Upper lobe of left lung (tissue), 6 donors: ENCODE measurements around the gene PROKR1. TPM values are rescaled to one million over a fixed set of nuclear protein-coding genes. Genes with fewer than 3 reads are reported as not detected.

Source experiments
- ATAC-seq, 2 donors: fragments of 200-7000 bp; cut with Tn5 transposase; one replicate each; pipeline ENCODE4 v1.9.1; 2022; ENCODE audit warnings: mild to moderate bottlenecking in 2 of 2, moderate library complexity in 2 of 2; ENCODE audit not compliant: low FRiP score in 2 of 2
- DNase-seq, 2 donors: peaks; one replicate each; pipeline ENCODE4 v3.0.0-alpha.2; 2019 to 2020
- H3K27ac ChIP-seq, 4 donors: fragments of 200-600 bp; sonication (generic); one replicate each; pipeline ENCODE4 v1.5.1; 2016 to 2019
- H3K27me3 ChIP-seq, 4 donors: fragments of 200-600 bp; sonication (generic); one replicate each; pipeline ENCODE4 v1.5.1; 2017 to 2019
- H3K36me3 ChIP-seq, 4 donors: fragments of 200-600 bp; sonication (generic); one replicate each; pipeline ENCODE4 v1.5.1; 2016 to 2019
- H3K4me1 ChIP-seq, 4 donors: fragments of 200-600 bp; sonication (generic); one replicate each; pipeline ENCODE4 v1.5.1; 2018 to 2019
- H3K4me3 ChIP-seq, 4 donors: fragments of 200-600 bp; sonication (generic); one replicate each; pipeline ENCODE4 v1.5.1; 2017 to 2019; ENCODE audit warnings: mild to moderate bottlenecking in 2 of 4, moderate library complexity in 1 of 4
- H3K9me3 ChIP-seq, 4 donors: fragments of 200-600 bp; sonication (generic); one replicate each; pipeline ENCODE4 v1.5.1; 2018 to 2019
- EP300 ChIP-seq, 4 donors: sonication (generic); formaldehyde crosslinking; IDR thresholded peaks; one replicate each; pipeline ENCODE4 v1.5.1; 2017; ENCODE audit warnings: antibody characterized with exemption in 4 of 4, control low read depth in 2 of 4
- POLR2A ChIP-seq, 4 donors: fragments of 450-650 bp; IDR thresholded peaks; one replicate each; pipeline ENCODE4 v1.5.1; 2016 to 2017; ENCODE audit warnings: antibody characterized with exemption in 4 of 4, mild to moderate bottlenecking in 2 of 4
- POLR2AphosphoS5 ChIP-seq, 2 donors: sonication (generic); formaldehyde crosslinking; IDR thresholded peaks; one replicate each; pipeline ENCODE4 v1.5.1; 2017; ENCODE audit warnings: antibody characterized with exemption in 2 of 2
- WGBS, 2 donors: methylation state at CpG; one replicate each; pipeline ENCODE4 v1.1.5; 2017 to 2018; 5-methylcytosine and 5-hydroxymethylcytosine counted together
- total RNA-seq, 6 donors: library from RNA; depleted of rRNA in 4 of 6; stranded (reverse); fragments of >200 nt in 4 of 6; gene quantifications; one replicate each; pipeline versions ENCODE4 v1.1.0 to v1.2.1, GENCODE V29; 2016 to 2021
- TF ChIP-seq, protein P1 (sequence below), 6 experiments: fragments of 450-650 bp in 4 of 6; fragments of 200-600 bp in 2 of 6; sonication (generic) in 2 of 6; IDR thresholded peaks; one replicate each; pipeline ENCODE4 v1.5.1; 2016 to 2019; ENCODE audit warnings: antibody characterized with exemption in 6 of 6
- donor health status: DM: no; HTN: no; CAD: no; lungs with moderate emphysema.
- donor health status: DM: no; HTN: yes; CAD: no; lungs with severe emphysema.

The PROKR1 gene
- total RNA-seq, 6 donors from 2014 or later = 0.06 TPM; not detected in 5

DNA sequence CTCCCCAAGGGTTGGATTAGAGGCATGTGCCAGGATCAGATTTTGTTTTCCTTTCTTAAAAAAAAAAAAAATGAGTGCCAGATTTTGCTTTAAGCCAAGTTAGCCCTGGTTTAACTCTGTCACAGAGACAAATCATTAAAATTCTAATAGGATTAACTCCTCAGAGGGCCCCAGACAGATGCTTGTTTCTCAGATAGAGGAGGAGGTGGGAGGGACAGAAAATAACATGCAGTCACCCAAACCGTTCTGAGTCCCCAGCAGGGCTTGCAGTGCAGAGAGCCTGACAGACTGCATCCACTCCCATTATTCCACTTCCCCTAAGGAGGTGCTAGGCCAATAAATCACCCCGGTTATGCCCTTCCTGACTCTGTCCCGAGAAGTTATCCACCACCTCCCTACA, 6.3 kb upstream of the PROKR1 start:
- WGBS, 2 donors = 50 to 66% methylated on average over 3 of the region's 3 CpGs
- Histone ChIP-seq H3K4me3 (no peak overlapping the region), H3K4me1 (no peaks in the 10 kb centered on the region), H3K27me3 (no peaks in the 10 kb centered on the region), H3K36me3 (no peaks in the 10 kb centered on the region), H3K27ac (no peak overlapping the region), H3K9me3 (no peaks in the 10 kb centered on the region)
- ATAC-seq (no peak), DNase-seq (no peak)
- TF ChIP-seq POLR2AphosphoS5 (IDR thresholded peaks at IDR 0.05) (no peak), EP300 (IDR thresholded peaks at IDR 0.05) (no peak), POLR2A (IDR thresholded peaks at IDR 0.05) (no peak)
- TF ChIP-seq, protein P1, sequence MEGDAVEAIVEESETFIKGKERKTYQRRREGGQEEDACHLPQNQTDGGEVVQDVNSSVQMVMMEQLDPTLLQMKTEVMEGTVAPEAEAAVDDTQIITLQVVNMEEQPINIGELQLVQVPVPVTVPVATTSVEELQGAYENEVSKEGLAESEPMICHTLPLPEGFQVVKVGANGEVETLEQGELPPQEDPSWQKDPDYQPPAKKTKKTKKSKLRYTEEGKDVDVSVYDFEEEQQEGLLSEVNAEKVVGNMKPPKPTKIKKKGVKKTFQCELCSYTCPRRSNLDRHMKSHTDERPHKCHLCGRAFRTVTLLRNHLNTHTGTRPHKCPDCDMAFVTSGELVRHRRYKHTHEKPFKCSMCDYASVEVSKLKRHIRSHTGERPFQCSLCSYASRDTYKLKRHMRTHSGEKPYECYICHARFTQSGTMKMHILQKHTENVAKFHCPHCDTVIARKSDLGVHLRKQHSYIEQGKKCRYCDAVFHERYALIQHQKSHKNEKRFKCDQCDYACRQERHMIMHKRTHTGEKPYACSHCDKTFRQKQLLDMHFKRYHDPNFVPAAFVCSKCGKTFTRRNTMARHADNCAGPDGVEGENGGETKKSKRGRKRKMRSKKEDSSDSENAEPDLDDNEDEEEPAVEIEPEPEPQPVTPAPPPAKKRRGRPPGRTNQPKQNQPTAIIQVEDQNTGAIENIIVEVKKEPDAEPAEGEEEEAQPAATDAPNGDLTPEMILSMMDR (IDR thresholded peaks at IDR 0.05) = no peak

DNA sequence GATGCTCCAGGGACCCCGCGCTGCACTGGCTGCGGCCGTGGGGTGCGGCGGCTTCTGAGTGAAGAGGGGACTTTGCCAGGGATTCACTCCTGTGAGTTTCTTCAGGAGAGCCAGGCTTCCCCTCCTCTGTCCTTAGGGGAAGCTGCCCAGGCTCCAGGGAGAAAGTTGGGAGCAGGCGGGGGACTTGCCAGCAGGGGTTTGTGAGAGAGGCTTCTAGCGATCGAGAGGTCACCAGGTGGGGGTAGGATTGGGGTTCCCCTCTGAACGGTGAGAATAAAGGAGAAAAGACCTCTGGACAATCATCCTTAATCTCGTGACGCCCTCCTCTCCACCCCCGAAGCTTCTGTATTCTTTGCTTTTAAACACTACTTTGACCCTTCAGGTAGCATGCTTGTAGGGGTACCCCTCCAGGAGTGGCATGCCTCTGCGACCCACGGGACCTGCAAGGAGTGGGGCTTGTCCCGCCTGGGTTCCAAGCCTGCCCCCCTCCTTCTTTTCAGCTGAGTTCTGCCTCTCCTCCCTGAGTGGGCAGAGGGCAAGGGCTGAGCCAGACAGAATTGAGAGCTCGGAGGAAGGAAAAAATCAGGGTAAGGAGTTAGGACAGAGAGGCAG, 601 bp downstream of the PROKR1 start:
- DNase-seq = peak in 1 of 2 donors; percentile 6
- Histone ChIP-seq H3K9me3 (no peaks in the 10 kb centered on the region), H3K27me3 (peaks cover 0 to 18% (median 9%) of the 10 kb centered on the region in 4 donors), H3K4me3 (peak overlapping the region; percentile 10 to 56 (median 46)), H3K36me3 (no peaks in the 10 kb centered on the region), H3K4me1 (peaks cover 7 to 15% (median 13%) of the 10 kb centered on the region in 4 donors), H3K27ac (no peak overlapping the region)
- WGBS, 2 donors = 16 to 35% methylated on average over 8 to 17 of the region's 17 CpGs
- ATAC-seq = no peak
- TF ChIP-seq POLR2A (IDR thresholded peaks at IDR 0.05) = no peak
- TF ChIP-seq, protein P1 (IDR thresholded peaks at IDR 0.05) = peak in 1 of 6 experiments; percentile 0
- no peak for TF ChIP-seq POLR2AphosphoS5 (IDR thresholded peaks at IDR 0.05)

DNA sequence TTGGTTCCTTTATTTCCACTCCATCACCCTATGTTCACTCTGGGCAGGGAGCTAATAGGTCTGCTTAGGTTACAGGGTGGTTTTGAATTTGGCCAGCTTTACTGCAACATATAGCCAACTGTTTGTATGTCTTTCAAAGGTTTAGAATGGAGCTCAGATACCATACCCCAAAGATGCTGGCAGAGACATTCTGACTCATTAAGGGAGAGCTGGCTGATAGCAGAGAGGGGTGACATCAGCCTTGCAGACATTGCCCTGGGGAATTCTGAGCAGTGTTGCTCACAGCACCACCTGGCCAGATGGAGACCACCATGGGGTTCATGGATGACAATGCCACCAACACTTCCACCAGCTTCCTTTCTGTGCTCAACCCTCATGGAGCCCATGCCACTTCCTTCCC, 2.1 kb downstream of the PROKR1 start:
- Histone ChIP-seq H3K4me3 (no peak overlapping the region), H3K9me3 (no peaks in the 10 kb centered on the region), H3K27ac (no peak overlapping the region), H3K36me3 (no peaks in the 10 kb centered on the region), H3K27me3 (peaks cover 0 to 18% (median 9%) of the 10 kb centered on the region in 4 donors), H3K4me1 (peaks cover 7 to 15% (median 13%) of the 10 kb centered on the region in 4 donors)
- peak in 1 of 2 donors; percentile 5 for ATAC-seq
- DNase-seq = no peak
- TF ChIP-seq EP300 (IDR thresholded peaks at IDR 0.05) (no peak), POLR2A (IDR thresholded peaks at IDR 0.05) (no peak), POLR2AphosphoS5 (IDR thresholded peaks at IDR 0.05) (no peak)
- TF ChIP-seq, protein P1 (IDR thresholded peaks at IDR 0.05) = no peak

DNA sequence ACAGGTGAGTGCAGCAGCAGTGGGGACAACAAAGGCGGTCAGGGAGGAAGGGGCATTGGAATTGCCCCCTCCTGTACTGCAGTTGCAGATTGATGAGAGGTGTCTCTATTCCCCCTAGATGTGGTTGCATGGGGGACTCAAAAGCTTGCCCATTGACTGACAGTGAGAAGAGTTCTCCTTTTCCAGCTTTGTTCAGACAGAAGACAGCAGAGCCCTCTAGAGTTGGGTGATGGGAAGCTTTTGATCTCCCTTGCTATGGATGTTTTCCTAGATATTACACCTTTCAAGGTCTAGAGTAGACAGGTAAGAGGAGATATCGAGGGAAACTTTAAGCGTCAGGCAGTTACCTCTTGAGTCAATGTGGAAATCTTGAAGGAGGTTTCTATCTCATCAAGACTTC, 2.9 kb downstream of the PROKR1 start:
- Histone ChIP-seq H3K4me3 (no peak overlapping the region), H3K27me3 (peaks cover 0 to 18% (median 9%) of the 10 kb centered on the region in 4 donors), H3K27ac (no peak overlapping the region), H3K36me3 (no peaks in the 10 kb centered on the region), H3K4me1 (peaks cover 7 to 15% (median 13%) of the 10 kb centered on the region in 4 donors), H3K9me3 (no peaks in the 10 kb centered on the region)
- ATAC-seq (no peak), DNase-seq (no peak)
- TF ChIP-seq, protein P1 (IDR thresholded peaks at IDR 0.05) = no peak
- TF ChIP-seq EP300 (IDR thresholded peaks at IDR 0.05) (no peak), POLR2AphosphoS5 (IDR thresholded peaks at IDR 0.05) (no peak), POLR2A (IDR thresholded peaks at IDR 0.05) (no peak)
- 89 to 93% methylated on average over 3 of the region's 3 CpGs for WGBS, 2 donors

DNA sequence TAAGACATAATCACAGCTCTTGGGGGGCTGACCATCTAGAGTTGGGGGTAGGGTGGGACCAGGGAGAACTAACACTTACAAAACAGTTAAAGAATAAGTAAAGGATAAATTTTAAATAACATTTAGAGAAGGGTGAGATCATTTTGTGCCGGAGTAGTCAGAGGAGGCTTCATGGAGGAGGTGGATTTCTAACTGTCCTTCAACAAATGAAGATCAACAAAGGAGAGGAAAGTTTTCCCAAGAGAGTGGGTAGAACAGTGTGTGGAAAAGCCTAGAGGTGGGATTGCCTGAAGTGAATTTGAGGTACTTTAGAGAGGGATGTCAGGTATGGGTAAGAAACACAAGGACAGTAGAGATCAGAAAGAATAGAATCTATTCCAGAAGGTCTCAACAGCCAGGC, 7.3 kb downstream of the PROKR1 start:
- DNase-seq (no peak), ATAC-seq (no peak)
- no peak overlapping the region for H3K27ac ChIP-seq
- peaks cover 5 to 10% (median 8%) of the 10 kb centered on the region in 4 donors for H3K4me1 ChIP-seq
- no peak overlapping the region for H3K4me3 ChIP-seq
- no peaks in the 10 kb centered on the region for H3K9me3 ChIP-seq
- 97 to 100% methylated on average over 1 of the region's 1 CpG for WGBS, 2 donors
- H3K27me3 ChIP-seq = no peaks in the 10 kb centered on the region
- no peaks in the 10 kb centered on the region for H3K36me3 ChIP-seq
- TF ChIP-seq, protein P1 (IDR thresholded peaks at IDR 0.05) = no peak
- TF ChIP-seq POLR2AphosphoS5 (IDR thresholded peaks at IDR 0.05) (no peak), POLR2A (IDR thresholded peaks at IDR 0.05) (no peak), EP300 (IDR thresholded peaks at IDR 0.05) (no peak)
